GM10847 (cell line): Measurements from ENCODE around the gene CMSS1.

Source experiments
- POLR2A ChIP-seq: IDR thresholded peaks from 2 replicates; pipeline ENCODE4 v1.6.1; 2011; ENCODE audit not compliant: insufficient read length; ENCODE audit errors: extremely low read depth

The CMSS1 gene

GRCh38 chr3:100030346-100030745 is 212.7 kb downstream of the CMSS1 start:
- TF ChIP-seq POLR2A = no peak

GRCh38 chr3:100030914-100031425 is 213.3 kb downstream of the CMSS1 start:
- TF ChIP-seq POLR2A = no peak

GRCh38 chr3:100032243-100032642 is 214.6 kb downstream of the CMSS1 start:
- TF ChIP-seq POLR2A = no peak

GRCh38 chr3:100033184-100033583 is 215.5 kb downstream of the CMSS1 start:
- no peak for TF ChIP-seq POLR2A

GRCh38 chr3:100033903-100034471 is 216.3 kb downstream of the CMSS1 start:
- no peak for TF ChIP-seq POLR2A

DNA sequence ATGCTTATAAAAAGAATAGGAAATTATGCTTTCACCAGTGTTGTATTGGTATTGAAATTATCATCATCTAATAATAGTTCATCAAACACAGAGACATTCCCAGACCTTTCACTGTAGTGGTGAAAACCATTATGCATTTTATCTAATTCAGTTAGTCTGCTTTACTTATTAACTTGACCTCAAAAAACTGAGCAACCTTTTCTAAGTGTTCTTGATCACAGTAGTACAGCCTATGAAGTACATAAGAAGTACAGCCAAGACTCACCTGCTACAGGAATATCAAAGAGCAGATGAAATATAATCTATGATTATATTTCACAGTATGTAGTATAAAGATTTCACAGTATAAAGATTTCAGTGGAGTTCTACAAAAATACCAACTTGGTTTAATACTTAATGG is 221.4 kb downstream of the CMSS1 start:
- TF ChIP-seq POLR2A = no peak

DNA sequence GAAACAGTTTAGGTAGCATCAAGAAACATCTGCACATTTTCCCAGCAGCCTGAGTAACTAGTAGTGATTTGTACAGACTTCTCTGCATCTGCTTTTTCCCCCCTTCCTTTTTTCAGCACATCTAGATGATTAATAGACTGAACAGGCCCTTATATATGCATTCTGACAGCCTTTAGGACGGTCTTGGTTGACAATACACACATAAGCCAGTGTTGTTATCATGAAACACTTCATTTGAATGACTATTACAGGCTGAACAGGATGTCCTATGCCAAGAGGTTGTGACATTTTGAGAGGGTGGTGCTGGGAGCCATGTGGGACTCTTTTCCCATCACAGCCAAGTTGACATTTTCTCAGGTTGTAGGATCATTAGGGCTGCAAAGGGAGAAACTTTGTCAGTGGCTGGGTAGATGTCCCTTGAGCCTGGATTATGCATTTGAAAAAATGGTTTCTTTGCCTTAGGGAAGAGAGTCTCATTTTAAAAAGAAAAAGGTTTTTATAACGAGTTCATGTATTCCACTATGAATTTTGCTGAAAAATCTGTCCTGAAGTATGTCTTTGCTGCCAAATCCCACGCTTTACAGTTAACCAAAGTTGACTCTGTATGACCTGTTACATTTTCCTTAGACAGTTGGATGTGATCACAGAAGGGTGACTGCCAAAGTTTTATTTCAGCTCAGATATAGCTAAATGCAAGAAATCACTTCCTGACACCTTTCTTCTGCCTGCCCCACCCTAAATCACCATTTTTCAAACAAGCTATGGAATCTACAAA is 223.0 kb downstream of the CMSS1 start:
- TF ChIP-seq POLR2A = no peak

GRCh38 chr3:100041328-100041749 is 223.7 kb downstream of the CMSS1 start:
- TF ChIP-seq POLR2A = no peak

GRCh38 chr3:100042166-100042981 is 224.7 kb downstream of the CMSS1 start:
- TF ChIP-seq POLR2A = no peak

DNA sequence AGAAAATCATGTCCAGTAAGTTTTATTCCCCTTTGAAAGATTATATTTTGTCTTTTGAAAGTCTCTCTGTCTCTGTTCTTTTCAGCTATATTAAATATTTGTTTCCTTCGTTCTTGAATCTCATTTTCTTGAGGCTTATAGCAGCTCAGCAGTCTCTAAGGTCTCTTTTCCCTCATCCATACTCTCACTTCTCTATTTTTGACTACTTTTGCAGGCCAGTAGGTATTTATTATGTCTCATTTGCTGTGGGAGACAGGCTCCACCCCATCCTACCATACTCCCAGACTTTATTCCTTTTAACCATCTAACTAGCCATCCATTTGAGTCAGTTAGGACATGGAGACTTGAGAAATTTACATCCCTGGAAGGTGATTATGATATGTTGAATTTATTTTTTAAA is 225.6 kb downstream of the CMSS1 start:
- no peak for TF ChIP-seq POLR2A

DNA sequence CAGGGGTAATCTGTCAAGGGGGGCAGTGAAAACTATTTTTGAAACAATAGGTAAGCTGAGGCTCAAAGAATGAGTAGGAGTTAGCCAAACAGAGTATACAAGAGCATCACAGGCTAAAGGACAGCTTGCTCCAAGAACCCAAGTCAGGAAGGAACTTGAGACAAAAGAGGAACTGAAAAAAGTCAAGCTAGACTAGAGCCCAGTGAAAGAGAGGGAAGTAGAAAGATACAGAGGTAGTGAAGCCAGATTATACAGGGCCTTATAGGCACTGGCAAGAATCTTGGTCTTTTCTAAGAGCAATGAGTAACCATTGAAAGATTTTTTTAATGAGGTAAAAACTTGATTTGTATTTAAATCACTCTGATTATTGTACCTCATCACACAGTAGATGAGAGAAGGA is 226.7 kb downstream of the CMSS1 start:
- no peak for TF ChIP-seq POLR2A

- TF ChIP-seq POLR2A = no peak
These were observed 228.0 kb downstream of the CMSS1 start for GRCh38 chr3:100045696-100046095.

GRCh38 chr3:100046986-100047385 is 229.3 kb downstream of the CMSS1 start:
- no peak for TF ChIP-seq POLR2A

- TF ChIP-seq POLR2A = no peak
These were observed 229.9 kb downstream of the CMSS1 start for GRCh38 chr3:100047455-100048141.

GRCh38 chr3:100048248-100048647 is 230.6 kb downstream of the CMSS1 start:
- TF ChIP-seq POLR2A = no peak
